ENCODE results near the gene ACCSL.

GRCh38 chr11:44095506-44096359, 48.0 kb downstream of the ACCSL start, which contains the start of gene EXT2:
- peak; percentile 87 to 90 (median 88) for TF ChIP-seq CTCF (IDR thresholded peaks at IDR 0.05)
- TF ChIP-seq POLR2A (IDR thresholded peaks at IDR 0.05) = peak; percentile 51
- no peak for TF ChIP-seq EP300 (IDR thresholded peaks at IDR 0.05)
